Endodermal cell (in vitro differentiated cells): ENCODE measurements around the gene PRDM1. TPM values are rescaled to one million over a fixed set of nuclear protein-coding genes. Genes with fewer than 3 reads are reported as not detected.

Source experiments
- DNase-seq: peaks from one replicate; pipeline ENCODE4 v3.0.0-alpha.2; 2017
- H3K27ac ChIP-seq: 2 replicates; pipeline ENCODE4 v1.5.1; 2013; ENCODE audit warnings: mild to moderate bottlenecking, low read depth, low read length, moderate library complexity
- H3K27me3 ChIP-seq: 2 replicates; pipeline ENCODE4 v1.6.1; 2013; ENCODE audit warnings: mild to moderate bottlenecking, low read length, moderate library complexity; ENCODE audit not compliant: insufficient read depth, control insufficient read depth, poor library complexity, severe bottlenecking
- H3K36me3 ChIP-seq: 2 replicates; pipeline ENCODE4 v1.7.0; 2013; ENCODE audit warnings: mild to moderate bottlenecking, low read length, moderate library complexity; ENCODE audit not compliant: control insufficient read depth, insufficient read depth
- H3K4me1 ChIP-seq: one replicate; pipeline ENCODE4 v1.7.0; 2013; ENCODE audit warnings: low read length; ENCODE audit not compliant: control insufficient read depth, insufficient read depth
- H3K4me3 ChIP-seq: 2 replicates; pipeline ENCODE4 v1.5.1; 2013; ENCODE audit warnings: mild to moderate bottlenecking, low read length, moderate library complexity
- H3K9ac ChIP-seq: 2 replicates; pipeline ENCODE4 v1.6.1; 2013; ENCODE audit warnings: mild to moderate bottlenecking, low read length, moderate library complexity; ENCODE audit not compliant: poor library complexity, severe bottlenecking; ENCODE audit errors: extremely low read depth
- H3K9me3 ChIP-seq: 2 replicates; pipeline ENCODE4 v1.6.1; 2013; ENCODE audit warnings: mild to moderate bottlenecking, low read length, moderate library complexity; ENCODE audit not compliant: control insufficient read depth
- H3K27ac Mint-ChIP-seq: 2 replicates; pipeline ENCODE4 v1.8.0; 2020; ENCODE audit warnings: mixed read lengths
- H3K27me3 Mint-ChIP-seq: 2 replicates; pipeline ENCODE4 v1.8.0; 2021; ENCODE audit warnings: mild to moderate bottlenecking, mixed read lengths; ENCODE audit not compliant: insufficient read depth
- H3K36me3 Mint-ChIP-seq: 2 replicates; pipeline ENCODE4 v1.8.0; 2020; ENCODE audit warnings: low read depth, mixed read lengths
- H3K4me1 Mint-ChIP-seq: 2 replicates; pipeline ENCODE4 v1.8.0; 2020; ENCODE audit warnings: mixed read lengths
- H3K4me3 Mint-ChIP-seq: 2 replicates; pipeline ENCODE4 v1.8.0; 2020; ENCODE audit warnings: mild to moderate bottlenecking, moderate library complexity, mixed read lengths
- H3K9me3 Mint-ChIP-seq: 2 replicates; pipeline ENCODE4 v1.8.0; 2020; ENCODE audit warnings: mild to moderate bottlenecking, mixed read lengths
- CTCF ChIP-seq: fragments of 200-600 bp; sonication (generic); conservative IDR thresholded peaks from 2 replicates; pipeline ENCODE4 v1.5.0; 2021; ENCODE audit warnings: antibody characterized with exemption, mild to moderate bottlenecking
- WGBS, 2 experiments: methylation state at CpG; one replicate each; pipeline versions ENCODE4 v1.1.5 to v1.1.7; 2013; ENCODE audit warnings: missing lambda C conversion rate in 2 of 2, mixed read lengths in 1 of 2; ENCODE audit not compliant: insufficient coverage in 1 of 2, insufficient read length in 1 of 2; 5-methylcytosine and 5-hydroxymethylcytosine counted together
- total RNA-seq, 2 donors: library from RNA; stranded (reverse); fragmentation: NEBNext Ultra II Directional in 1 of 2; extraction: Animal tissue kit (Norgen Biotek cat#: 25700) in 1 of 2; gene quantifications; 2 replicates in 1 of 2; 3 replicates in 1 of 2; pipeline ENCODE4 v1.2.1, GENCODE V29; 2021

PRDM1 gene
- total RNA-seq, 2 donors from 2014 or later: 54.0 to 74.3 TPM

- Histone ChIP-seq H3K9me3 (no peaks in the 10 kb centered on the region), H3K36me3 (peaks cover 29% of the 10 kb centered on the region), H3K27me3 (no peaks in the 10 kb centered on the region), H3K4me3 (peak overlapping the region; percentile 59), H3K9ac (no peak overlapping the region), H3K27ac (no peak overlapping the region), H3K4me1 (peaks cover 49% of the 10 kb centered on the region)
- Mint-ChIP-seq H3K4me3 (peak overlapping the region; percentile 18), H3K4me1 (peaks cover 89% of the 10 kb centered on the region), H3K27ac (peak overlapping the region; percentile 9), H3K9me3 (no peaks in the 10 kb centered on the region), H3K36me3 (peaks cover 13% of the 10 kb centered on the region), H3K27me3 (no peaks in the 10 kb centered on the region)
- 21 to 36% methylated on average over 3 of the region's 3 CpGs for WGBS, 2 experiments
- DNase-seq: peak; percentile 87
- TF ChIP-seq CTCF: no peak
Measured at GRCh38 chr6:106051226-106051625, 34.9 kb upstream of the PRDM1 start.

- no peak for DNase-seq
- no peak overlapping the region for H3K9ac ChIP-seq
- WGBS, 2 experiments: 40 to 92% methylated on average over 1 to 3 of the region's 3 CpGs
- Mint-ChIP-seq H3K9me3 (no peaks in the 10 kb centered on the region), H3K4me1 (peaks cover 72% of the 10 kb centered on the region), H3K4me3 (peak overlapping the region; percentile 10), H3K27ac (no peak overlapping the region), H3K36me3 (peaks cover 20% of the 10 kb centered on the region), H3K27me3 (no peaks in the 10 kb centered on the region)
- no peaks in the 10 kb centered on the region for H3K9me3 ChIP-seq
- no peak overlapping the region for H3K4me3 ChIP-seq
- H3K36me3 ChIP-seq: peaks cover 52% of the 10 kb centered on the region
- TF ChIP-seq CTCF: no peak
- H3K27me3 ChIP-seq: no peaks in the 10 kb centered on the region
- no peak overlapping the region for H3K27ac ChIP-seq
- peaks cover 39% of the 10 kb centered on the region for H3K4me1 ChIP-seq
Measured at GRCh38 chr6:106053484-106054205, 32.5 kb upstream of the PRDM1 start.

GRCh38 chr6:106055489-106055888, 30.6 kb upstream of the PRDM1 start:
- no peak overlapping the region for H3K4me3 ChIP-seq

More at GRCh38 chr6:106055489-106055888, 30.6 kb upstream of the PRDM1 start:
- Mint-ChIP-seq H3K27me3 (no peaks in the 10 kb centered on the region), H3K27ac (no peak overlapping the region), H3K9me3 (no peaks in the 10 kb centered on the region), H3K4me1 (peaks cover 54% of the 10 kb centered on the region), H3K36me3 (peaks cover 20% of the 10 kb centered on the region), H3K4me3 (no peak overlapping the region)
- Histone ChIP-seq H3K27me3 (no peaks in the 10 kb centered on the region), H3K9me3 (no peaks in the 10 kb centered on the region), H3K27ac (no peak overlapping the region), H3K36me3 (peaks cover 51% of the 10 kb centered on the region), H3K4me1 (peaks cover 27% of the 10 kb centered on the region), H3K9ac (no peak overlapping the region)
- no peak for DNase-seq
- TF ChIP-seq CTCF: no peak
- WGBS, 2 experiments: 41 to 80% methylated on average over 2 to 4 of the region's 4 CpGs
